SK-N-SH (cell line): ENCODE results near the gene PAQR5. TPM values are rescaled to one million over a fixed set of nuclear protein-coding genes. Genes with fewer than 3 reads are reported as not detected.
"Not testable (repeated sequence)": the region's sequence is repeated elsewhere in the genome, so short reads cannot be mapped to it uniquely, and the experiment has no call there.

Experiments used
- CTCF ChIA-PET: fragments of 300-600, 350-600 bp; formaldehyde crosslinking; extraction: SDS; loops from one replicate; lab custom pipeline; 2021; lab: Yijun Ruan, JAX
- POLR2A ChIA-PET: fragments of 350-600 bp; sonication (Branson Sonifier 250); formaldehyde crosslinking; extraction: SDS; loops from one replicate; lab custom pipeline; 2020; ENCODE audit warnings: antibody characterized with exemption, inconsistent platforms; lab: Yijun Ruan, JAX
- DNase-seq: peaks from one replicate; pipeline ENCODE4 v3.0.0; 2012
- H2AFZ ChIP-seq: fragments of 200-600 bp; sonication (generic); 2 replicates; pipeline ENCODE4 v1.8.1; 2016; ENCODE audit warnings: antibody characterized with exemption, mild to moderate bottlenecking, low read depth
- H3F3A ChIP-seq: fragments of 200-600 bp; sonication (generic); replicated peaks from 2 replicates; pipeline ENCODE3; 2016; ENCODE audit warnings: antibody characterized with exemption, mild to moderate bottlenecking; ENCODE audit not compliant: insufficient read depth
- H3K27ac ChIP-seq, 2 experiments: fragments of 200-500 bp in 1 of 2; fragments of 200-600 bp in 1 of 2; sonication (Bioruptor generic) in 1 of 2; sonication (generic), shearing (Covaris generic) in 1 of 2; 2 replicates each; pipeline versions ENCODE4 v1.5.1 to v1.6.1; 2014 to 2016; ENCODE audit warnings: low read depth in 2 of 2, inconsistent platforms in 1 of 2, low read length in 1 of 2, mild to moderate bottlenecking in 1 of 2, mixed read lengths in 1 of 2
- H3K27me3 ChIP-seq: fragments of 200-600 bp; sonication (generic), shearing (Covaris generic); 2 replicates; pipeline ENCODE4 v1.6.1; 2016; ENCODE audit warnings: mixed run types; ENCODE audit not compliant: insufficient read depth
- H3K36me3 ChIP-seq, 2 experiments: fragments of 200-500 bp in 1 of 2; fragments of 200-600 bp in 1 of 2; sonication (Bioruptor generic) in 1 of 2; sonication (generic) in 1 of 2; replicated peaks in 1 of 2; 2 replicates each; pipeline versions ENCODE3 to v1.5.1; 2014 to 2016; ENCODE audit warnings: low read length in 1 of 2, mild to moderate bottlenecking in 1 of 2; ENCODE audit not compliant: insufficient read depth in 2 of 2, control insufficient read depth in 1 of 2
- H3K4me1 ChIP-seq, 2 experiments: fragments of 200-500 bp in 1 of 2; fragments of 200-600 bp in 1 of 2; sonication (Bioruptor generic) in 1 of 2; sonication (generic), shearing (Covaris generic) in 1 of 2; 2 replicates each; pipeline versions ENCODE4 v1.5.1 to v1.6.1; 2014 to 2016; ENCODE audit warnings: low read depth in 1 of 2, low read length in 1 of 2, mixed run types in 1 of 2; ENCODE audit not compliant: insufficient read depth in 2 of 2, control insufficient read depth in 1 of 2
- H3K4me2 ChIP-seq: fragments of 200-600 bp; sonication (generic), shearing (Covaris generic); 2 replicates; pipeline ENCODE4 v1.6.1; 2017; ENCODE audit warnings: mixed run types
- H3K4me3 ChIP-seq, 2 experiments: fragments of 200-500 bp in 1 of 2; fragments of 200-600 bp in 1 of 2; sonication (Bioruptor generic) in 1 of 2; sonication (generic), shearing (Covaris generic) in 1 of 2; 2 replicates each; pipeline versions ENCODE4 v1.5.1 to v1.8.1; 2014 to 2016; ENCODE audit warnings: low read depth in 2 of 2, inconsistent platforms in 1 of 2, low read length in 1 of 2, mild to moderate bottlenecking in 1 of 2, mixed read lengths in 1 of 2, moderate library complexity in 1 of 2
- H3K79me2 ChIP-seq: fragments of 200-600 bp; sonication (generic); 2 replicates; pipeline ENCODE4 v1.8.1; 2017; ENCODE audit warnings: mild to moderate bottlenecking; ENCODE audit not compliant: insufficient read depth
- H3K9ac ChIP-seq: fragments of 200-600 bp; sonication (generic); 2 replicates; pipeline ENCODE4 v1.6.1; 2017; ENCODE audit warnings: mixed run types
- H3K9me2 ChIP-seq: fragments of 200-600 bp; sonication (generic); 2 replicates; pipeline ENCODE4 v1.6.1; 2017; ENCODE audit warnings: mixed run types
- H3K9me3 ChIP-seq: fragments of 200-600 bp; sonication (generic); 2 replicates; pipeline ENCODE4 v1.6.1; 2017; ENCODE audit warnings: mixed run types, mild to moderate bottlenecking, moderate library complexity
- H4K20me1 ChIP-seq: fragments of 200-600 bp; sonication (generic); 2 replicates; pipeline ENCODE4 v1.6.1; 2017; ENCODE audit warnings: mild to moderate bottlenecking, mixed run types; ENCODE audit not compliant: insufficient read depth
- CHD2 ChIP-seq: fragments of 150-350 bp; IDR thresholded peaks from 2 replicates; pipeline ENCODE4 v1.6.1; 2018; ENCODE audit warnings: low read length; ENCODE audit not compliant: partially characterized antibody
- CTCF ChIP-seq: fragments of 200-600 bp; sonication (generic); IDR thresholded peaks from 2 replicates; pipeline ENCODE4 v1.6.1; 2017; ENCODE audit warnings: antibody characterized with exemption, mild to moderate bottlenecking, moderate library complexity
- ELF1 ChIP-seq: IDR thresholded peaks from 2 replicates; pipeline ENCODE4 v1.4.0; 2012
- FOXJ3 ChIP-seq: sonication (generic); formaldehyde crosslinking; IDR thresholded peaks from 2 replicates; pipeline ENCODE4 v1.5.1; 2020; ENCODE audit warnings: mild to moderate bottlenecking, missing genetic modification reagents
- FOXM1 ChIP-seq: IDR thresholded peaks from 2 replicates; pipeline ENCODE4 v1.4.0; 2012; ENCODE audit warnings: low read depth, mild to moderate bottlenecking
- GABPA ChIP-seq: IDR thresholded peaks from 2 replicates; pipeline ENCODE4 v1.4.0; 2012; ENCODE audit warnings: low read depth, mild to moderate bottlenecking
- GATA2 ChIP-seq: sonication (generic); formaldehyde crosslinking; IDR thresholded peaks from 2 replicates; pipeline ENCODE4 v1.5.0; 2020; ENCODE audit warnings: mild to moderate bottlenecking, missing genetic modification reagents
- MAX ChIP-seq: IDR thresholded peaks from 2 replicates; pipeline ENCODE4 v1.4.0; 2012; ENCODE audit warnings: low read depth
- NFIC ChIP-seq: IDR thresholded peaks from 2 replicates; pipeline ENCODE4 v1.4.0; 2012; ENCODE audit warnings: borderline replicate concordance
- NRF1 ChIP-seq: IDR thresholded peaks from 2 replicates; pipeline ENCODE4 v1.6.1; 2012; ENCODE audit warnings: low read depth, mild to moderate bottlenecking, low read length
- PBX3 ChIP-seq: IDR thresholded peaks from 2 replicates; pipeline ENCODE4; 2012
- RAD21 ChIP-seq: IDR thresholded peaks from 2 replicates; pipeline ENCODE4 v1.6.1; 2012; ENCODE audit warnings: mild to moderate bottlenecking, low read length
- SIN3A ChIP-seq: IDR thresholded peaks from 2 replicates; pipeline ENCODE4 v1.6.1; 2012; ENCODE audit warnings: low read depth, mild to moderate bottlenecking, low read length, moderate library complexity, borderline replicate concordance
- TAF1 ChIP-seq: IDR thresholded peaks from 2 replicates; pipeline ENCODE4 v1.6.1; 2012; ENCODE audit warnings: low read depth, mild to moderate bottlenecking, low read length, moderate library complexity, borderline replicate concordance
- TEAD4 ChIP-seq: IDR thresholded peaks from 2 replicates; pipeline ENCODE4 v1.4.0; 2012; ENCODE audit warnings: mild to moderate bottlenecking, borderline replicate concordance; ENCODE audit not compliant: insufficient read depth
- WGBS: methylation state at CpG from one replicate; pipeline ENCODE4 v1.1.6; 2017; ENCODE audit warnings: low lambda C conversion rate; 5-methylcytosine and 5-hydroxymethylcytosine counted together
- polyA plus RNA-seq, 3 experiments: library from polyadenylated mRNA; depleted of rRNA; stranded (reverse); fragments of >200 nt; gene quantifications; 2 replicates each; pipeline ENCODE4 v1.2.3, GENCODE V29; 2012
- TF ChIP-seq, protein P1 (sequence below): IDR thresholded peaks from 2 replicates; pipeline ENCODE4 v1.4.0; 2012; ENCODE audit warnings: low read depth, borderline replicate concordance
- TF ChIP-seq, protein P2 (sequence below): fragments of 150-350 bp; IDR thresholded peaks from 2 replicates; pipeline ENCODE4 v1.6.1; 2017; ENCODE audit warnings: antibody characterized with exemption, low read length, low read depth, borderline replicate concordance

PAQR5 gene
- polyA plus RNA-seq, 1 of the 3 experiments (the other 2 are of a cell fraction): 3.9 TPM

DNA sequence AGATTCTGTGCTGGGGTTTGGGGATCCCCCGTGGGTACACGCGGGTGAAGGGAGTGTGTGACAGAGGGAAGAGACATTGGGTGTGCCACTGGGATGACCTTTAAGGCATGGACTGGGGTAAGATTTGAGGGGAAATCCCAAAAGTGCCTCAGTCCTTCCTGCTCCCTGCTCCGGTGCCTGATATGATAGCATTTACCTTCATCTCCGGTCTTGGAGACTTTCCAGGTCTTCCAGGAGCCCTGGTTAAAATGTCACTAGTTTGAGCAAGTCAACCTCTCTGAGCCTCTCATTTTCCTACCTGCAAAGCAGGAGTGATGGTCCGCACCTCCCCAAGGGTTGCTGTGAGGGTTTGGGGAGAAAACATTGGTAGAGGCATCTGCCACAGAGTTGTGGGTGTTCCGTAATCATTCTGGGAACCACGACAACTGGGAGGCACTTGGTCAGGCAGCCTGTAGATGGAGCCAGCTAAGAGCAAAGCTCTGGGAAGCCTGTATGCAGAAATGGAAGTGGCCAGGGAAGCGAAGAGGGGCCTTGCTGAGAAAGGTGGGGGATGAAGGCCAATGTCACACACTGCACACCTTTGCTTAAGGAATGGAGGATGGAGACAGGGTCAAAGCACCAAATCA lies 81.5 kb downstream of the PAQR5 start:
- Histone ChIP-seq H3K4me2 (no peak overlapping the region), H3K4me3 (no peak overlapping the region), H3K9ac (no peak overlapping the region), H3K9me2 (no peaks in the 10 kb centered on the region), H3K27ac (no peak overlapping the region), H3K9me3 (no peaks in the 10 kb centered on the region), H3K4me1 (peaks cover 0 to under 1% of the 10 kb centered on the region in 2 experiments; a peak in 1 of 4 replicates), H3F3A (peaks cover 5% of the 10 kb centered on the region), H3K36me3 (no peaks in the 10 kb centered on the region), H4K20me1 (no peaks in the 10 kb centered on the region), H2AFZ (no peak overlapping the region), H3K79me2 (no peaks in the 10 kb centered on the region), H3K27me3 (no peaks in the 10 kb centered on the region)
- CTCF ChIA-PET: interaction anchor here (0.8 to 2.6 kb wide), 2 partner anchors 10 to 14 kb away, joined by 3 to 24 read pairs; no protein-coding TSS in a partner anchor
- no peak for DNase-seq
- WGBS: 91% methylated on average over 9 of the region's 9 CpGs
- TF ChIP-seq RAD21: peak; percentile 29
- TF ChIP-seq CTCF: peak; percentile 24; the same call in 1 of the 2 replicates
- TF ChIP-seq, protein P1, sequence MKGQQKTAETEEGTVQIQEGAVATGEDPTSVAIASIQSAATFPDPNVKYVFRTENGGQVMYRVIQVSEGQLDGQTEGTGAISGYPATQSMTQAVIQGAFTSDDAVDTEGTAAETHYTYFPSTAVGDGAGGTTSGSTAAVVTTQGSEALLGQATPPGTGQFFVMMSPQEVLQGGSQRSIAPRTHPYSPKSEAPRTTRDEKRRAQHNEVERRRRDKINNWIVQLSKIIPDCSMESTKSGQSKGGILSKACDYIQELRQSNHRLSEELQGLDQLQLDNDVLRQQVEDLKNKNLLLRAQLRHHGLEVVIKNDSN: no peak
- POLR2A ChIA-PET: no interaction called here

GRCh38 chr15:69380726-69381105 lies 82.0 kb downstream of the PAQR5 start:
- WGBS: 99% methylated on average over 8 of the region's 10 CpGs
- Histone ChIP-seq H3K4me2 (no peak overlapping the region), H3K79me2 (no peaks in the 10 kb centered on the region), H4K20me1 (no peaks in the 10 kb centered on the region), H3K9ac (no peak overlapping the region), H3K9me2 (no peaks in the 10 kb centered on the region), H2AFZ (no peak overlapping the region), H3K36me3 (no peaks in the 10 kb centered on the region), H3K4me3 (no peak overlapping the region), H3K9me3 (no peaks in the 10 kb centered on the region), H3F3A (peaks cover 5% of the 10 kb centered on the region), H3K27ac (no peak overlapping the region), H3K27me3 (no peaks in the 10 kb centered on the region), H3K4me1 (no peaks in the 10 kb centered on the region)
- no peak for TF ChIP-seq TAF1
- no peak for TF ChIP-seq NFIC
- TF ChIP-seq TEAD4: no peak
- TF ChIP-seq FOXM1: no peak
- no peak for TF ChIP-seq CHD2
- TF ChIP-seq GATA2: no peak
- no peak for TF ChIP-seq SIN3A
- no peak for TF ChIP-seq GABPA
- no peak for TF ChIP-seq MAX
- no peak for TF ChIP-seq FOXJ3 (CRISPR knock-in tag)
- TF ChIP-seq NRF1: no peak
- TF ChIP-seq, protein P2, sequence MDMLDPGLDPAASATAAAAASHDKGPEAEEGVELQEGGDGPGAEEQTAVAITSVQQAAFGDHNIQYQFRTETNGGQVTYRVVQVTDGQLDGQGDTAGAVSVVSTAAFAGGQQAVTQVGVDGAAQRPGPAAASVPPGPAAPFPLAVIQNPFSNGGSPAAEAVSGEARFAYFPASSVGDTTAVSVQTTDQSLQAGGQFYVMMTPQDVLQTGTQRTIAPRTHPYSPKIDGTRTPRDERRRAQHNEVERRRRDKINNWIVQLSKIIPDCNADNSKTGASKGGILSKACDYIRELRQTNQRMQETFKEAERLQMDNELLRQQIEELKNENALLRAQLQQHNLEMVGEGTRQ: no peak
- no peak for TF ChIP-seq RAD21
- TF ChIP-seq PBX3: no peak
- no peak for TF ChIP-seq ELF1
- POLR2A ChIA-PET: no interaction called here
- CTCF ChIA-PET: interaction anchor here (0.8 to 2.6 kb wide), 2 partner anchors 11 to 14 kb away, joined by 3 to 24 read pairs; no protein-coding TSS in a partner anchor
- DNase-seq: no peak

GRCh38 chr15:69382176-69382575 lies 83.5 kb downstream of the PAQR5 start:
- H3K4me1 ChIP-seq, H2AFZ ChIP-seq, H4K20me1 ChIP-seq, H3K27me3 ChIP-seq, H3K4me3 ChIP-seq, DNase-seq, H3K36me3 ChIP-seq, H3K9ac ChIP-seq, H3K9me2 ChIP-seq, H3K4me2 ChIP-seq, H3K79me2 ChIP-seq, H3K27ac ChIP-seq, H3K9me3 ChIP-seq, H3F3A ChIP-seq, POLR2A ChIA-PET: not testable (repeated sequence)
- CTCF ChIA-PET: interaction anchor here (2.6 kb wide), 1 partner anchor 12 kb away, joined by 24 read pairs; no protein-coding TSS in a partner anchor
- WGBS: 94% methylated on average over 10 of the region's 10 CpGs
